ENCODE data around the gene IWS1. TPM values are rescaled to one million over a fixed set of nuclear protein-coding genes. Genes with fewer than 3 reads are reported as not detected.
"Not testable (repeated sequence)": the region's sequence is repeated elsewhere in the genome, so short reads cannot be mapped to it uniquely, and the experiment has no call there.

Gene IWS1
- total RNA-seq, 1 experiment from 2014 or later, result 46.6 TPM

- Histone ChIP-seq H4K20me1 (ENCODE audit: insufficient read depth) (peaks cover 11% of the 10 kb centered on the region; the same call in 1 of the 2 replicates), H3K4me2 (ENCODE audit: low read length) (0 out of 2 replicates have a peak overlapping the region, but pooled peaks have one; percentile 15), H3K79me2 (ENCODE audit: insufficient read depth, low read length) (peaks cover 69% of the 10 kb centered on the region), H3K4me1 (ENCODE audit: control insufficient read depth in 1 of 2, insufficient read depth in 2 of 2, low read length in 2 of 2) (peaks cover 5 to 21% of the 10 kb centered on the region in 2 experiments; a peak in 3 of 4 replicates), H3K36me3 (ENCODE audit: control insufficient read depth in 1 of 2, insufficient read depth in 2 of 2, low read length in 2 of 2) (peaks cover 25 to 30% of the 10 kb centered on the region in 2 experiments; a peak in 3 of 4 replicates)
- H3K27me3 ChIP-seq (ENCODE audit: insufficient read depth, low read length); RAD21 ChIA-PET (ENCODE audit: low non-redundant PET in 1 of 2, low total read pairs in 2 of 2, uncharacterized antibody in 2 of 2, unreplicated experiment in 2 of 2); H3K9me2 ChIP-seq (ENCODE audit: insufficient read depth); POLR2A ChIA-PET; ATAC-seq; H3K9me3 ChIP-seq (ENCODE audit: control insufficient read depth in 1 of 2, insufficient read depth in 1 of 2, low read depth in 1 of 2, low read length in 2 of 2); CTCF ChIA-PET; H3K4me3 ChIP-seq (replicated peaks in 1 of 2; ENCODE audit: low read depth in 1 of 2, low read length in 2 of 2); H3K9ac ChIP-seq (ENCODE audit: low read length); H3K27ac ChIP-seq (ENCODE audit: low read depth, low read length); intact Hi-C loops (cut with micrococcal nuclease); H2AFZ ChIP-seq (ENCODE audit: low read depth, low read length, poor library complexity, severe bottlenecking); DNase-seq (ENCODE audit: low read depth, low spot score): not testable (repeated sequence)
- TSS peak; percentile 11 for BruUV-seq (replicated peaks)
These were observed 2.0 kb downstream of the IWS1 start for GRCh38 chr2:127524198-127524834.

GRCh38 chr2:127523269-127523939, 2.9 kb downstream of the IWS1 start:
- Histone ChIP-seq H3K79me2 (ENCODE audit: insufficient read depth, low read length) (peaks cover 78% of the 10 kb centered on the region), H3K27me3 (ENCODE audit: insufficient read depth, low read length) (no peaks in the 10 kb centered on the region), H3K36me3 (ENCODE audit: control insufficient read depth in 1 of 2, insufficient read depth in 2 of 2, low read length in 2 of 2) (peaks cover 25 to 30% of the 10 kb centered on the region in 2 experiments; a peak in 3 of 4 replicates), H3K9me3 (ENCODE audit: control insufficient read depth in 1 of 2, insufficient read depth in 1 of 2, low read depth in 1 of 2, low read length in 2 of 2) (no peaks in the 10 kb centered on the region), H4K20me1 (ENCODE audit: insufficient read depth) (peaks cover 11% of the 10 kb centered on the region; the same call in 1 of the 2 replicates), H3K4me2 (ENCODE audit: low read length) (no peak overlapping the region), H3K9ac (ENCODE audit: low read length) (no peak overlapping the region), H3K27ac (ENCODE audit: low read depth, low read length) (no peak overlapping the region), H2AFZ (ENCODE audit: low read depth, low read length, poor library complexity, severe bottlenecking) (no peak overlapping the region), H3K9me2 (ENCODE audit: insufficient read depth) (no peaks in the 10 kb centered on the region), H3K4me1 (ENCODE audit: control insufficient read depth in 1 of 2, insufficient read depth in 2 of 2, low read length in 2 of 2) (peaks cover 5 to 21% of the 10 kb centered on the region in 2 experiments; a peak in 3 of 4 replicates), H3K4me3 (replicated peaks in 1 of 2; ENCODE audit: low read depth in 1 of 2, low read length in 2 of 2) (no peak overlapping the region)
- intact Hi-C loops (cut with micrococcal nuclease), result no loop called here
- no peak for ATAC-seq
- POLR2A ChIA-PET, result no interaction called here
- BruUV-seq (replicated peaks), result no TSS peak
- DNase-seq (ENCODE audit: low read depth, low spot score), result no peak
- RAD21 ChIA-PET (ENCODE audit: low non-redundant PET in 1 of 2, low total read pairs in 2 of 2, uncharacterized antibody in 2 of 2, unreplicated experiment in 2 of 2), result no interaction called here
- TF ChIP-seq TCF7L2 (IDR thresholded peaks at IDR 0.05; ENCODE audit: borderline replicate concordance, extremely low read depth, insufficient read depth, insufficient read length) (no peak), ZBTB33 (IDR thresholded peaks at IDR 0.05; ENCODE audit: extremely low read depth, insufficient replicate concordance, low read length) (no peak), POLR2AphosphoS5 (IDR thresholded peaks at IDR 0.05; ENCODE audit: low read depth, low read length) (no peak), EZH2 (IDR thresholded peaks at IDR 0.05) (no peak), MAX (IDR thresholded peaks at IDR 0.05) (no peak), POLR2A (IDR thresholded peaks at IDR 0.05; ENCODE audit: borderline replicate concordance, extremely low read depth, insufficient read depth, insufficient read length) (no peak), JUND (IDR thresholded peaks at IDR 0.05) (no peak), SRF (IDR thresholded peaks at IDR 0.05; ENCODE audit: low read depth) (no peak), FOSL1 (IDR thresholded peaks at IDR 0.05; ENCODE audit: low read depth) (no peak), RAD21 (IDR thresholded peaks at IDR 0.05; ENCODE audit: low read depth) (no peak)
- CTCF ChIA-PET, result no interaction called here

All from HCT116 (cell line).